Common myeloid progenitor, CD34-positive (primary cell): ENCODE data around the gene SLC9C2.

Source experiments
- CTCF ChIA-PET: fragments of 350-600 bp; sonication (Branson Sonifier 250); formaldehyde crosslinking; loops from one replicate; lab custom pipeline; 2021; ENCODE audit warnings: antibody characterized with exemption; lab: Charles Lee
- POLR2A ChIA-PET: fragments of 350-600 bp; sonication (Branson Sonifier 250); formaldehyde crosslinking; loops from one replicate; lab custom pipeline; 2021; ENCODE audit warnings: antibody characterized with exemption; lab: Charles Lee
- DNase-seq, 3 donors: peaks; one replicate each; pipeline versions ENCODE4 v3.0.0 to v3.0.0-alpha.2; 2013
- H3K27ac ChIP-seq, 2 experiments: 1 replicate in 1 of 2; 2 replicates in 1 of 2; pipeline ENCODE4 v1.7.0; 2013; ENCODE audit warnings: inconsistent platforms in 2 of 2, low read length in 2 of 2, mild to moderate bottlenecking in 2 of 2, low read depth in 1 of 2, moderate library complexity in 1 of 2; ENCODE audit not compliant: severe bottlenecking in 2 of 2, insufficient read depth in 1 of 2, poor library complexity in 1 of 2
- H3K27me3 ChIP-seq, 5 experiments: replicated peaks in 2 of 5; 1 replicate in 3 of 5; 2 replicates in 2 of 5; pipeline versions ENCODE4 v1.6.1 to v1.7.0; 2013; ENCODE audit warnings: low read length in 4 of 5, mild to moderate bottlenecking in 2 of 5, moderate library complexity in 2 of 5, inconsistent platforms in 1 of 5; ENCODE audit not compliant: insufficient read depth in 5 of 5, control insufficient read depth in 4 of 5
- H3K36me3 ChIP-seq, 4 experiments: 1 replicate in 2 of 4; 2 replicates in 2 of 4; pipeline versions ENCODE4 v1.6.1 to v1.7.0; 2013; ENCODE audit warnings: low read length in 3 of 4, control low read depth in 1 of 4, mild to moderate bottlenecking in 1 of 4; ENCODE audit not compliant: control insufficient read depth in 4 of 4, insufficient read depth in 4 of 4
- H3K4me1 ChIP-seq, 4 experiments: 1 replicate in 3 of 4; 2 replicates in 1 of 4; pipeline versions ENCODE4 v1.6.1 to v1.7.1; 2013; ENCODE audit warnings: low read length in 3 of 4, mild to moderate bottlenecking in 3 of 4, control low read depth in 1 of 4, inconsistent platforms in 1 of 4, moderate library complexity in 1 of 4; ENCODE audit not compliant: control insufficient read depth in 4 of 4, insufficient read depth in 4 of 4; ENCODE audit errors: control extremely low read depth in 1 of 4
- H3K4me3 ChIP-seq, 7 experiments: 1 replicate in 4 of 7; 2 replicates in 3 of 7; pipeline versions ENCODE4 v1.5.1 to v1.7.0; 2013; ENCODE audit warnings: mild to moderate bottlenecking in 7 of 7, low read length in 6 of 7, moderate library complexity in 6 of 7, inconsistent platforms in 2 of 7, low read depth in 2 of 7, control low read depth in 1 of 7; ENCODE audit not compliant: insufficient read depth in 4 of 7, control insufficient read depth in 1 of 7; ENCODE audit errors: extremely low read depth in 1 of 7
- H3K9me3 ChIP-seq, 5 experiments: 1 replicate in 4 of 5; 2 replicates in 1 of 5; pipeline versions ENCODE4 v1.6.1 to v1.7.1; 2013; ENCODE audit warnings: low read length in 4 of 5, mild to moderate bottlenecking in 2 of 5, inconsistent platforms in 1 of 5, low read depth in 1 of 5, moderate library complexity in 1 of 5; ENCODE audit not compliant: control insufficient read depth in 4 of 5, insufficient read depth in 2 of 5; ENCODE audit errors: control extremely low read depth in 1 of 5
- WGBS: methylation state at CpG from one replicate; pipeline ENCODE4 v1.1.5; 2013; ENCODE audit not compliant: insufficient coverage; 5-methylcytosine and 5-hydroxymethylcytosine counted together

SLC9C2 gene

GRCh38 chr1:173488001-173488400 is 114.9 kb downstream of the SLC9C2 start:
- WGBS, result 77% methylated on average over 1 of the region's 2 CpGs
- Histone ChIP-seq H3K36me3 (peaks cover 25 to 69% (median 42%) of the 10 kb centered on the region in 4 experiments), H3K4me3 (no peak overlapping the region), H3K9me3 (no peaks in the 10 kb centered on the region), H3K27me3 (no peaks in the 10 kb centered on the region), H3K27ac (no peak overlapping the region), H3K4me1 (no peaks in the 10 kb centered on the region)
- CTCF ChIA-PET, result interaction anchor here (1.1 to 1.5 kb wide), 2 partner anchors 10 to 22 kb away, joined by 3 to 4 read pairs; no protein-coding TSS in a partner anchor
- POLR2A ChIA-PET, result no interaction called here
- DNase-seq, result no peak

- Histone ChIP-seq H3K4me3 (no peak overlapping the region), H3K4me1 (peaks cover 0 to under 1% (median 0%) of the 10 kb centered on the region in 4 experiments), H3K27me3 (no peaks in the 10 kb centered on the region), H3K36me3 (peaks cover 36 to 86% (median 61%) of the 10 kb centered on the region in 4 experiments), H3K27ac (no peak overlapping the region), H3K9me3 (no peaks in the 10 kb centered on the region)
- no peak for DNase-seq
- ChIA-PET POLR2A (no interaction called here), CTCF (interaction anchor here (1.2 to 1.4 kb wide), 2 partner anchors 55 to 340 kb away, joined by 3 read pairs; no protein-coding TSS in a partner anchor)
- 99% methylated on average over 5 of the region's 7 CpGs for WGBS
Observed at GRCh38 chr1:173485401-173485800, 117.5 kb downstream of the SLC9C2 start.

- peak overlapping the region in 1 of 2 experiments; percentile 6 for H3K27ac ChIP-seq
- no peak overlapping the region for H3K4me3 ChIP-seq
- 100% methylated on average over 1 of the region's 2 CpGs for WGBS
- H3K27me3 ChIP-seq, result no peaks in the 10 kb centered on the region
- ChIA-PET POLR2A (no interaction called here), CTCF (no interaction called here)
- H3K36me3 ChIP-seq, result peaks cover 36 to 93% (median 57%) of the 10 kb centered on the region in 4 experiments
- no peak for DNase-seq
- no peaks in the 10 kb centered on the region for H3K9me3 ChIP-seq
- H3K4me1 ChIP-seq, result peaks cover 4 to 12% (median 9%) of the 10 kb centered on the region in 4 experiments
Observed at GRCh38 chr1:173484276-173484675, 118.6 kb downstream of the SLC9C2 start.

DNA sequence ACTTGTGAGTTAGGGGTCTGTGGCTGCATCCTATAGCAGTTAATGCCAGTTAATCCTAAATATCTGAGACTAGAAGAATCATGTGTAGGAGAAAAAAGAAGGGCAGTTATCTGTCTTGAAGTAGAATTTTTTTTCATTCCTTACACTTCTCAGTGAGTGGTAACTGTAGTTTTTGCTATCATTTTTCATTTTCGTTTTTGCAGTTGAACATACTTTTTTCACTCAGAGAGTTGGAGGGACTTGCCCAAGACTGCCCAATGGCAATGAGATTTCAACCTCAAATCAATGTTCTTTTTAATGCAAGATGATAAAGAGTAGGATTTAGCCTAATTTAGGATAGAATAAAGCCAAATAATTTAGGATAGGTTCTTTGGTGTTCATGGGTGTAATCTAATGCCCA is 120.2 kb downstream of the SLC9C2 start:
- H3K27me3 ChIP-seq, result no peaks in the 10 kb centered on the region
- H3K4me1 ChIP-seq, result peaks cover 17 to 27% (median 23%) of the 10 kb centered on the region in 4 experiments
- no CpG with 5 or more reads among the region's 1 CpG for WGBS
- no peaks in the 10 kb centered on the region for H3K9me3 ChIP-seq
- ChIA-PET POLR2A (no interaction called here), CTCF (no interaction called here)
- peaks cover 29 to 79% (median 46%) of the 10 kb centered on the region in 4 experiments for H3K36me3 ChIP-seq
- no peak overlapping the region for H3K27ac ChIP-seq
- DNase-seq, result no peak
- no peak overlapping the region for H3K4me3 ChIP-seq

DNA sequence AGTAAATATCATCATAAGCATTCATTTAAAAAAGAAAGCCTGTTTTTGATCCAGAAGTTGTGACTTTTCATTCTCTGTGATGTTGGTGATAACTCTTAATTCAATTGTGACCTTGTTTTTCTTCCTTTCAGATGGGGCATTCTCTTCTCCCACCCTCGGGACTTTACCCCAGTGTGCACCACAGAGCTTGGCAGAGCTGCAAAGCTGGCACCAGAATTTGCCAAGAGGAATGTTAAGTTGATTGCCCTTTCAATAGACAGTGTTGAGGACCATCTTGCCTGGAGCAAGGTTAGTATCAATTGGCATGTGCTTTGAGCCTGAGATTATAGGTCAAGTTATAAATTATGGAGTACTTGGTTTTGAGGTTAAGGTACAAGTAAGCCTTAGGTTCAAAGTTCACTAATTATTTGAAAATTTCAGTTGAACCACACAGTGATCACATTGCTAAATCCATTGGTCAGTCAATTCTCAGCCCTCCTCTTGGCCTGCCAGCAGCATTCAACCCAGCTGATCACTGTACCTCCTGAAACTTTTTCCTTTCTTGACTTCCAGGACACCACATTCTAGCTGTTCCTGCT is 121.6 kb downstream of the SLC9C2 start:
- no peaks in the 10 kb centered on the region for H3K27me3 ChIP-seq
- no peak for DNase-seq
- peaks cover 17 to 29% (median 28%) of the 10 kb centered on the region in 4 experiments for H3K4me1 ChIP-seq
- ChIA-PET POLR2A (no interaction called here), CTCF (no interaction called here)
- no peak overlapping the region for H3K27ac ChIP-seq
- H3K36me3 ChIP-seq, result peaks cover 19 to 65% (median 38%) of the 10 kb centered on the region in 4 experiments
- WGBS, result no CpG with 5 or more reads among the region's 1 CpG
- no peak overlapping the region for H3K4me3 ChIP-seq
- no peaks in the 10 kb centered on the region for H3K9me3 ChIP-seq

GRCh38 chr1:173479649-173480048 is 123.2 kb downstream of the SLC9C2 start:
- peak in 2 of 3 donors; percentile 20 to 31 for DNase-seq
- ChIA-PET CTCF (interaction anchor here (2.2 kb wide), 1 partner anchor 50 kb away, joined by 7 read pairs; no protein-coding TSS in a partner anchor), POLR2A (no interaction called here)
- no peaks in the 10 kb centered on the region for H3K9me3 ChIP-seq
- 0% methylated on average over 2 of the region's 4 CpGs for WGBS
- peak overlapping the region in 1 of 2 experiments; percentile 88 for H3K27ac ChIP-seq
- peaks cover 15 to 49% (median 25%) of the 10 kb centered on the region in 4 experiments for H3K36me3 ChIP-seq
- H3K4me3 ChIP-seq, result peak overlapping the region in 3 of 7 experiments; percentile 39 to 54 (median 51)
- peaks cover 20 to 36% (median 34%) of the 10 kb centered on the region in 4 experiments for H3K4me1 ChIP-seq
- no peaks in the 10 kb centered on the region for H3K27me3 ChIP-seq

- ChIA-PET CTCF (interaction anchor here (0.6 to 2.2 kb wide), 7 partner anchors 10 to 869 kb away, joined by 3 to 7 read pairs (median 4); no protein-coding TSS in a partner anchor), POLR2A (interaction anchor here (0.6 kb wide), 2 partner anchors 14 to 669 kb away, joined by 3 read pairs; no protein-coding TSS in a partner anchor)
- peak in 2 of 3 donors; percentile 25 to 36 for DNase-seq
- H3K27me3 ChIP-seq, result no peaks in the 10 kb centered on the region
- H3K4me3 ChIP-seq, result peak overlapping the region; percentile 80 to 99 (median 91)
- 7% methylated on average over 7 of the region's 9 CpGs for WGBS
- peak overlapping the region; percentile 65 to 88 for H3K27ac ChIP-seq
- H3K36me3 ChIP-seq, result peaks cover 11 to 40% (median 18%) of the 10 kb centered on the region in 4 experiments
- peaks cover 20 to 36% (median 34%) of the 10 kb centered on the region in 4 experiments for H3K4me1 ChIP-seq
- no peaks in the 10 kb centered on the region for H3K9me3 ChIP-seq
Observed at GRCh38 chr1:173478094-173478674, 124.7 kb downstream of the SLC9C2 start.
